ENCODE data around the gene PYURF. TPM values are rescaled to one million over a fixed set of nuclear protein-coding genes. Genes with fewer than 3 reads are reported as not detected.

Gene PYURF
- total and polyA plus RNA-seq, 9 of the 15 experiments (the other 6 are each of a cell fraction or from before 2014, with no cell fraction given), result 22.5 to 199 (median 108) TPM

DNA sequence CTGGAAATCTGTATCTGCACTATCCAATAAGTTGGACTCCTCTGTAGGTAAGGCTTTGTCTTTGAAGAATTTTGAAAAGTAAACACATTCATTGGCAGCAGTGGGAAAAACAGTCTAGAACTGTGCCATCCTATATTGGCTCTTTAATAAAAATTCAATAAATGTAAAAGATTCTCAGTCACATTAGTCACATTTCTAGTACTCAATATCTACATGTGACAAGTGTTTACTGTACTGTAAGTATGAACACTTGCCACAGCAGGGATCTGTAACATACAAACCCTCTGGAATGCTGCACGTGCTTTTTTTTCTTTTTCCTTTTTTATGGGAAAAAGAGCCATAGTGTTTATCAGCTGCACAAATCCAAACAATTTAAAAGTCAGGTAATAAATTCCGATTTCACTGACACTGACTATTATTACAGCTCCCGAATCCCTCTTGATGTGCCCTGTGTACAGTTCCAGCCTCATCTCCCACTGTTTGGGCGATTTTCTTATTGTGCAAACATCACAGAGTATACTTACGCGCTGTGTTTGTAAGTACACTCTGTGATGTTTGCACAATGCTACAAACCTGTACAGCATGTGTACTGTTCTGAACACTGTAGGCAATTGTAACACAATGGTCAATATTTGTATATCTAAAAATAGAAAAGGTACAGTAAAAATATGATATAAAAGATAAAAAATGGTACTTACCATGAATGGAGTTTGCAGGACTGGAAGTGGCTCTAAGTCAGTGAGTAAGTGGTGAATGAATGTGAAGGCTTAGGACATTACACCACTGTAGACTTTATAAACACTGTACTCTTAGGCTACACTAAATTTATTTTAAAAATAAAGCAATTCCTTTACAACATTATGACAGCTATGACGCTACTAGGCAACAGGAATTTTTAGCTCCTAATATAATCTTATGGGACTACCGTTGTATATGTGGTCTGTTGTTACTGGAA is 8.7 kb downstream of the PYURF start:
- H3K27me3 ChIP-seq (ENCODE audit: control insufficient read depth in 2 of 2, insufficient read depth in 2 of 2, low read length in 2 of 2), result 0 out of 5 replicates have a peak, but pooled peaks cover 0 to 3% of the 10 kb centered on the region in 2 experiments
- no peak overlapping the region for H3K4me2 ChIP-seq (ENCODE audit: insufficient read depth, low read length)
- no peaks in the 10 kb centered on the region; the same call in 2 of the 3 replicates for H3K36me3 ChIP-seq (ENCODE audit: control insufficient read depth, insufficient read depth, low read length)
- no peak overlapping the region for H2AFZ ChIP-seq (ENCODE audit: low read depth, low read length)
- peaks cover 3 to 6% of the 10 kb centered on the region in 2 experiments; a peak in 3 of 5 replicates for H3K4me1 ChIP-seq (replicated peaks in 1 of 2; ENCODE audit: control insufficient read depth in 2 of 2, insufficient read depth in 2 of 2, low read length in 2 of 2)
- in situ Hi-C loops (cut with MboI), result loop anchor here (5.0 to 10.0 kb wide), 3 partner anchors 298 to 660 kb away; no protein-coding TSS in a partner anchor
- intact Hi-C loops (cut with micrococcal nuclease), result loop anchor here (1.0 to 5.0 kb wide), 6 partner anchors 63 to 663 kb away; partner anchors contain the start of gene HERC6
- H3K9ac ChIP-seq (ENCODE audit: insufficient read depth in 1 of 2, low read depth in 2 of 2, low read length in 2 of 2), result no peak overlapping the region
- H3K27ac ChIP-seq (ENCODE audit: extremely low read depth, low read depth, low read length), result no peak overlapping the region
- BruUV-seq (replicated peaks), result no TSS peak
- H4K20me1 ChIP-seq (replicated peaks; ENCODE audit: control insufficient read depth, insufficient read depth, low read length), result no peaks in the 10 kb centered on the region
- 27% methylated on average over 8 of the region's 8 CpGs for WGBS (ENCODE audit: insufficient coverage, low coverage, missing lambda C conversion rate)
- ChIA-PET CTCF (ENCODE audit: low intra/inter-chr PET ratio) (interaction anchor here (0.7 to 2.0 kb wide), 6 partner anchors 136 to 482 kb away, joined by 3 to 41 read pairs (median 5); partner anchors contain the start of gene HERC6), POLR2A (interaction anchor here (0.5 kb wide), 1 partner anchor 344 kb away, joined by 3 read pairs; no protein-coding TSS in a partner anchor)
- DNase-seq (ENCODE audit: extremely low read depth in 1 of 4, low spot score in 3 of 4), result no peak
- ATAC-seq, result no peak
- no peak for FAIRE-seq
- no peaks in the 10 kb centered on the region for H3K9me1 ChIP-seq (ENCODE audit: control insufficient read depth, insufficient read depth, low read length)
- no peaks in the 10 kb centered on the region for H3K9me3 ChIP-seq (replicated peaks; ENCODE audit: control insufficient read depth, insufficient read depth, low read depth, low read length)
- H3K4me3 ChIP-seq, result no peak overlapping the region
- H3K79me2 ChIP-seq (ENCODE audit: control insufficient read depth, insufficient read depth, low read length), result no peaks in the 10 kb centered on the region
- TF ChIP-seq JUNB (CRISPR knock-in tag; conservative IDR thresholded peaks at IDR 0.05), result no peak
- TF ChIP-seq SMARCB1 (IDR thresholded peaks at IDR 0.05; ENCODE audit: insufficient read length, low read depth), result no peak
- no peak for TF ChIP-seq MEF2A (IDR thresholded peaks at IDR 0.05; ENCODE audit: control insufficient read depth, low read depth, low read length)
- TF ChIP-seq, protein P1, sequence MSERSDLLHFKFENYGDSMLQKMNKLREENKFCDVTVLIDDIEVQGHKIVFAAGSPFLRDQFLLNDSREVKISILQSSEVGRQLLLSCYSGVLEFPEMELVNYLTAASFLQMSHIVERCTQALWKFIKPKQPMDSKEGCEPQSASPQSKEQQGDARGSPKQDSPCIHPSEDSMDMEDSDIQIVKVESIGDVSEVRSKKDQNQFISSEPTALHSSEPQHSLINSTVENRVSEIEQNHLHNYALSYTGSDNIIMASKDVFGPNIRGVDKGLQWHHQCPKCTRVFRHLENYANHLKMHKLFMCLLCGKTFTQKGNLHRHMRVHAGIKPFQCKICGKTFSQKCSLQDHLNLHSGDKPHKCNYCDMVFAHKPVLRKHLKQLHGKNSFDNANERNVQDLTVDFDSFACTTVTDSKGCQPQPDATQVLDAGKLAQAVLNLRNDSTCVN (CRISPR knock-in tag; IDR thresholded peaks at IDR 0.05), result no peak
- no peak for TF ChIP-seq ZC3H8 (IDR thresholded peaks at IDR 0.05)
- no peak for TF ChIP-seq HDAC8 (tag; IDR thresholded peaks at IDR 0.05)
- TF ChIP-seq SAFB2 (IDR thresholded peaks at IDR 0.05; ENCODE audit: borderline replicate concordance, low read depth, low read length, severe bottlenecking), result no peak
- TF ChIP-seq HOXB6 (CRISPR knock-in tag; IDR thresholded peaks at IDR 0.05; ENCODE audit: borderline replicate concordance), result no peak
- no peak for TF ChIP-seq PHTF2 (CRISPR knock-in tag; IDR thresholded peaks at IDR 0.05)
- no peak for TF ChIP-seq ZNF274 (IDR thresholded peaks at IDR 0.05; ENCODE audit: borderline replicate concordance, low read depth, low read length)
- TF ChIP-seq PURB (CRISPR knock-in tag; IDR thresholded peaks at IDR 0.05; ENCODE audit: low read depth), result no peak
- TF ChIP-seq ILF3 (IDR thresholded peaks at IDR 0.05; ENCODE audit: borderline replicate concordance), result no peak
- TF ChIP-seq CBX1 (IDR thresholded peaks at IDR 0.05; ENCODE audit: low read depth), result no peak
- TF ChIP-seq FOXA3 (CRISPR knock-in tag; conservative IDR thresholded peaks at IDR 0.05 in 1 of 2, IDR thresholded peaks at IDR 0.05 in 1 of 2), result no peak

Measured in K562 (cell line).